Panc1 (cell line): ENCODE results near the gene NPM3.

Source experiments
- CTCF ChIP-seq: fragments of 450-650 bp; IDR thresholded peaks from 2 replicates; pipeline ENCODE4 v1.5.1; 2017; ENCODE audit warnings: mild to moderate bottlenecking
- POLR2AphosphoS5 ChIP-seq: IDR thresholded peaks from 2 replicates; pipeline ENCODE4 v1.6.1; 2012; ENCODE audit warnings: mild to moderate bottlenecking, low read depth, low read length, moderate library complexity
- REST ChIP-seq, 2 experiments: IDR thresholded peaks; 2 replicates each; pipeline ENCODE4 v1.6.1; 2011 to 2012; ENCODE audit warnings: low read depth in 2 of 2, control low read depth in 1 of 2, low read length in 1 of 2, mild to moderate bottlenecking in 1 of 2, moderate library complexity in 1 of 2; ENCODE audit not compliant: insufficient read depth in 1 of 2
- SIN3A ChIP-seq: IDR thresholded peaks from 2 replicates; pipeline ENCODE4 v1.6.1; 2012; ENCODE audit warnings: low read depth, mild to moderate bottlenecking, low read length, moderate library complexity, borderline replicate concordance; ENCODE audit not compliant: insufficient read depth
- TCF7L2 ChIP-seq: IDR thresholded peaks from 2 replicates; pipeline ENCODE4 v1.6.1; 2011; ENCODE audit warnings: mild to moderate bottlenecking, low read depth, low read length, inconsistent platforms

GRCh38 chr10:101784558-101784957 lies 1.3 kb upstream of the NPM3 start:
- TF ChIP-seq CTCF (no peak), REST (IDR thresholded peaks at IDR 0.05; ENCODE audit: insufficient read depth in 1 of 2, low read depth in 2 of 2, low read length in 1 of 2) (no peak), POLR2AphosphoS5 (no peak), TCF7L2 (no peak), SIN3A (no peak)
